ENCODE results near the gene MFSD2B.

DNA sequence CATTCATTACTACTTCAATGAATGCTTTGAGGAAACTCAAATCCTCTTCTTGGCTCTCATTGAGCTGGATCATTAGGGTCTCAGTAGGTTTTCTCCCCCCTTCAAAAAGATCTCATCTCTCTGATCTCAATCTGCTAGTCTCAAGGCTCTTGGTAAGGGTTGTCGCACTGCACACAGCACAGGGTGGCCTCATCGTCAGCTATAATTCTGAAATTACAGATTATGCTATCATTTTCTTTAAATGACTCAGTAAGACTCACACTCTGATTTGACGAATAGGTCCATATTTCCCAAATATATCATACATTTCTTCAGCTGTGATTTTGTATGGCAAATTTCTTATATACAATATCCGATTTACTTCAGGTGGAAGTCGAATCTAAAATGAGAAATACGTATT, 63.9 kb downstream of the MFSD2B start:
- TF ChIP-seq, protein P1, sequence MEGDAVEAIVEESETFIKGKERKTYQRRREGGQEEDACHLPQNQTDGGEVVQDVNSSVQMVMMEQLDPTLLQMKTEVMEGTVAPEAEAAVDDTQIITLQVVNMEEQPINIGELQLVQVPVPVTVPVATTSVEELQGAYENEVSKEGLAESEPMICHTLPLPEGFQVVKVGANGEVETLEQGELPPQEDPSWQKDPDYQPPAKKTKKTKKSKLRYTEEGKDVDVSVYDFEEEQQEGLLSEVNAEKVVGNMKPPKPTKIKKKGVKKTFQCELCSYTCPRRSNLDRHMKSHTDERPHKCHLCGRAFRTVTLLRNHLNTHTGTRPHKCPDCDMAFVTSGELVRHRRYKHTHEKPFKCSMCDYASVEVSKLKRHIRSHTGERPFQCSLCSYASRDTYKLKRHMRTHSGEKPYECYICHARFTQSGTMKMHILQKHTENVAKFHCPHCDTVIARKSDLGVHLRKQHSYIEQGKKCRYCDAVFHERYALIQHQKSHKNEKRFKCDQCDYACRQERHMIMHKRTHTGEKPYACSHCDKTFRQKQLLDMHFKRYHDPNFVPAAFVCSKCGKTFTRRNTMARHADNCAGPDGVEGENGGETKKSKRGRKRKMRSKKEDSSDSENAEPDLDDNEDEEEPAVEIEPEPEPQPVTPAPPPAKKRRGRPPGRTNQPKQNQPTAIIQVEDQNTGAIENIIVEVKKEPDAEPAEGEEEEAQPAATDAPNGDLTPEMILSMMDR (IDR thresholded peaks at IDR 0.05) = no peak
- no peak for TF ChIP-seq EZH2 (IDR thresholded peaks at IDR 0.05; ENCODE audit: borderline replicate concordance, insufficient read depth, low read depth, low read length, poor library complexity, severe bottlenecking)

Data from B cell (primary cell).